Liver (tissue), 3 donors: Measurements from ENCODE around the gene PPFIA2.

Source experiments
- CTCF ChIP-seq: fragments of 150-350 bp; IDR thresholded peaks from 2 replicates; pipeline ENCODE4 v1.5.1; 2017; ENCODE audit warnings: improper control_type of control experiment, low read depth, low read length; ENCODE audit not compliant: missing input control
- GABPA ChIP-seq, 2 donors: IDR thresholded peaks in 1 of 2; conservative IDR thresholded peaks in 1 of 2; 2 replicates each; pipeline ENCODE4 v1.6.1; 2016; ENCODE audit warnings: antibody characterized with exemption in 2 of 2, mild to moderate bottlenecking in 1 of 2, moderate library complexity in 1 of 2
- MAX ChIP-seq: IDR thresholded peaks from 2 replicates; pipeline ENCODE4 v1.6.1; 2016; ENCODE audit warnings: antibody characterized with exemption
- RAD21 ChIP-seq, 2 donors: IDR thresholded peaks; 2 replicates each; pipeline ENCODE4 v1.6.1; 2016; ENCODE audit warnings: antibody characterized with exemption in 2 of 2, mild to moderate bottlenecking in 2 of 2
- SP1 ChIP-seq: IDR thresholded peaks from 2 replicates; pipeline ENCODE4 v1.6.1; 2018; ENCODE audit warnings: antibody characterized with exemption, mild to moderate bottlenecking
- YY1 ChIP-seq: IDR thresholded peaks from 2 replicates; pipeline ENCODE4 v1.6.1; 2016; ENCODE audit warnings: antibody characterized with exemption, mild to moderate bottlenecking
- donor health status: healthy.
- donor health status: healthy.

- no peak for TF ChIP-seq MAX
- no peak for TF ChIP-seq CTCF
- TF ChIP-seq YY1 = no peak
- no peak for TF ChIP-seq GABPA (IDR thresholded peaks at IDR 0.05 in 1 of 2, conservative IDR thresholded peaks at IDR 0.05 in 1 of 2)
- TF ChIP-seq SP1 = no peak
- no peak for TF ChIP-seq RAD21 (IDR thresholded peaks at IDR 0.05)
Observed at GRCh38 chr12:81543621-81544139, 215.5 kb downstream of the PPFIA2 start.
